Esophagus squamous epithelium (tissue), 5 donors: ENCODE data around the gene ADGRD1. TPM values are rescaled to one million over a fixed set of nuclear protein-coding genes. Genes with fewer than 3 reads are reported as not detected.

ENCODE experiments used
- DNase-seq: peaks from one replicate; lab custom pipeline; 2025; lab: John Stamatoyannopoulos, UW
- H3K27ac ChIP-seq, 4 donors: fragments of 200-600 bp; sonication (generic); one replicate each; pipeline ENCODE4 v1.5.1; 2016 to 2019; ENCODE audit warnings: mild to moderate bottlenecking in 1 of 4
- H3K27me3 ChIP-seq, 4 donors: fragments of 200-600 bp; sonication (generic); 1 replicate in 3 of 4; 2 replicates in 1 of 4; pipeline versions ENCODE4 v1.5.1 to v1.6.0; 2017 to 2021; ENCODE audit warnings: antibody characterized with exemption in 1 of 4
- H3K36me3 ChIP-seq, 3 donors: fragments of 200-600 bp; sonication (generic); one replicate each; pipeline ENCODE4 v1.5.1; 2016 to 2019
- H3K4me1 ChIP-seq, 3 donors: fragments of 200-600 bp; sonication (generic); one replicate each; pipeline ENCODE4 v1.5.1; 2017 to 2019
- H3K4me3 ChIP-seq, 4 donors: fragments of 200-600 bp; sonication (generic); 1 replicate in 3 of 4; 2 replicates in 1 of 4; pipeline ENCODE4 v1.5.1; 2016 to 2019; ENCODE audit warnings: mild to moderate bottlenecking in 2 of 4, moderate library complexity in 1 of 4
- H3K9me3 ChIP-seq, 3 donors: fragments of 200-600 bp; sonication (generic); one replicate each; pipeline ENCODE4 v1.5.1; 2016 to 2019
- CTCF ChIP-seq, 6 experiments: fragments of 450-650 bp in 4 of 6; fragments of 200-600 bp in 2 of 6; sonication (generic) in 2 of 6; IDR thresholded peaks; one replicate each; pipeline ENCODE4 v1.5.1; 2016 to 2019; ENCODE audit warnings: antibody characterized with exemption in 6 of 6, mild to moderate bottlenecking in 4 of 6, moderate library complexity in 4 of 6
- POLR2A ChIP-seq, 4 donors: fragments of 450-650 bp; IDR thresholded peaks; one replicate each; pipeline ENCODE4 v1.6.1; 2017; ENCODE audit warnings: antibody characterized with exemption in 4 of 4, mild to moderate bottlenecking in 4 of 4, moderate library complexity in 3 of 4
- WGBS, 2 donors: methylation state at CpG; one replicate each; pipeline ENCODE4 v1.1.5; 2018; 5-methylcytosine and 5-hydroxymethylcytosine counted together
- intact Hi-C: fragments of 100-400 bp; cut with DNase I; formaldehyde crosslinking; loops from one replicate; pipeline ENCODE4 v1.15.0; 2022
- total RNA-seq, 4 donors: library from RNA; depleted of rRNA; stranded (reverse); fragments of >200 nt; gene quantifications; one replicate each; pipeline ENCODE4 v1.1.0, GENCODE V29; 2016
- donor health status: DM: yes; HTN: yes; CAD: no.

ADGRD1 gene
- total RNA-seq, 4 donors from 2014 or later: 2.2 to 28.2 (median 8.8) TPM

DNA sequence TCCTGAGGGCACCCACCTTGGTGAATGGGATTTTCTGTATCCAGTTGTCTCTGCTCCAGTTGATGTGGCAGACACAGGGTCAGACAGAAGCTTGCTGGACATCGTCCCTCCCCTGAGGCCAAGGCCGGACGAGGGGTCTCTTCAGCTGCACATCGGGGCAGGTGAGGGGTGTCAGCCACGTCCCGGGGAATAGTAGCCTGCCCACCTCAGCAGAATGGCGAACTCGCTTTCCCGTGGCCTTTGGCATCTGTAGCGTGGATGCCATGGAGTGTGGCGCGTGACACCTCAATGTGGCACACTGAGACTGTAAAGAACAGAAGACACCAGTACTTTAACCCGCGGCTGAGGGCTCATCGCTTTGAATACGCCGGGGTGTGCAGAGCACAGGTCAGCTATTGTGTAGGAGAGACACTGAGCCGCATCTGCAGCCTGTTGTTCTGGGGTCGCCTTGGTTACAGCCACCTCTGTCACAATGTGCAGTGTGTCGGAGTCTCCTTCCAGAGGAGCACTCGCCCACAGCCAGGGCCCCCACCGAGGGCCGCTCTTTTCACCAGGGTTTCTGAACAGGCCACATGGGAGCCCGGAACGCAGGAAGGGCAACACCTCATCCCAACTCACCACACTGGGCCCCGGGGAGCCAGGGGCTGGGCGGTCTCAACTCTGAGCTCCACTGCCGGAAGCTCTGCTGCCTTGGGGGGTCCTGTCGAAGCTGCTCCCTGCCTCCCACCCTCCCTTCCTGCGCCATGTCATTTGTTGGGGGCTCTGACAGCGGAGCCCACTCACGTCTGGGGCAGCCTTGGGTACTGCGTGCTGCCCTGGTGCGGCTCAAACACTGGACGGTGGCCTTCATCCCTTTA, 77.0 kb downstream of the ADGRD1 start:
- 89 to 96% methylated on average over 13 to 16 of the region's 35 CpGs for WGBS, 2 donors
- intact Hi-C loops: no loop called here

GRCh38 chr12:131032082-131032750, 78.5 kb downstream of the ADGRD1 start:
- Histone ChIP-seq H3K4me1 (peaks cover 0 to 21% (median 5%) of the 10 kb centered on the region in 3 donors), H3K9me3 (no peaks in the 10 kb centered on the region), H3K27me3 (peaks cover 0 to 60% (median 0%) of the 10 kb centered on the region in 4 donors), H3K36me3 (no peaks in the 10 kb centered on the region), H3K27ac (no peak overlapping the region), H3K4me3 (no peak overlapping the region)
- no peak for DNase-seq
- 77 to 81% methylated on average over 15 to 24 of the region's 28 CpGs for WGBS, 2 donors
- TF ChIP-seq CTCF (IDR thresholded peaks at IDR 0.05) (no peak), POLR2A (IDR thresholded peaks at IDR 0.05) (no peak)
- intact Hi-C loops: no loop called here

More for the DNA sequence above, 77.0 kb downstream of the ADGRD1 start:
- Histone ChIP-seq H3K9me3 (no peaks in the 10 kb centered on the region), H3K36me3 (no peaks in the 10 kb centered on the region), H3K27me3 (peaks cover 0 to 60% (median 0%) of the 10 kb centered on the region in 4 donors), H3K4me3 (no peak overlapping the region), H3K4me1 (peaks cover 0 to 21% (median 5%) of the 10 kb centered on the region in 3 donors), H3K27ac (no peak overlapping the region)
- DNase-seq: no peak
- no peak for TF ChIP-seq CTCF (IDR thresholded peaks at IDR 0.05)
- no peak for TF ChIP-seq POLR2A (IDR thresholded peaks at IDR 0.05)

DNA sequence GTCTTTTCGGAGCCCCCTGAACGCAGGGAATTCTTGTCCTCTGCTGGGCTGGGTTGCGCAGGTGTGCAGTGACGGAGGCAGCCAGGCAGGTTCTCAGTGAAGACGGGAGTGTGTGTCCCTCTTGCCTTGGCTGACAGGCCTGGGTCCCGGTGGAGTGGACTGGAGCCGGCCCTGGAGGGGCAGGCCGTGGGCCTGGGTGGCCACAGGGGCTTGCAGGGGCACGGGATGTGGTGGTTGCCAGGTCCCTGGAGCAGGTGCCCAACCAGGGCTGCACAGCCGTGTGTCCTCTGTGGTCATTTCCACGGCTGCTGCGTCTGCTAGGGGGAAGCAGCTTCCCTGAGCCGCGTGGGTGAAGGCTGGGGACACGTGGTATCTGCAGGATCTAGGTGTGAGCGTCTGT, 79.8 kb downstream of the ADGRD1 start:
- Histone ChIP-seq H3K4me3 (no peak overlapping the region), H3K4me1 (peaks cover 0 to 16% (median 5%) of the 10 kb centered on the region in 3 donors), H3K27me3 (peaks cover 0 to 63% (median 0%) of the 10 kb centered on the region in 4 donors), H3K9me3 (no peaks in the 10 kb centered on the region), H3K36me3 (no peaks in the 10 kb centered on the region), H3K27ac (no peak overlapping the region)
- no peak for DNase-seq
- intact Hi-C loops: no loop called here
- 83 to 89% methylated on average over 1 to 7 of the region's 16 CpGs for WGBS, 2 donors
- TF ChIP-seq CTCF (IDR thresholded peaks at IDR 0.05): no peak
- TF ChIP-seq POLR2A (IDR thresholded peaks at IDR 0.05): no peak

GRCh38 chr12:131033886-131034482, 80.3 kb downstream of the ADGRD1 start:
- H3K9me3 ChIP-seq: no peaks in the 10 kb centered on the region

More at GRCh38 chr12:131033886-131034482, 80.3 kb downstream of the ADGRD1 start:
- WGBS, 2 donors: 83 to 90% methylated on average over 29 to 30 of the region's 30 CpGs
- H3K4me3 ChIP-seq: no peak overlapping the region
- no peaks in the 10 kb centered on the region for H3K36me3 ChIP-seq
- H3K27ac ChIP-seq: no peak overlapping the region
- intact Hi-C loops: no loop called here
- peaks cover 0 to 64% (median 0%) of the 10 kb centered on the region in 4 donors for H3K27me3 ChIP-seq
- TF ChIP-seq POLR2A (IDR thresholded peaks at IDR 0.05) (no peak), CTCF (IDR thresholded peaks at IDR 0.05) (no peak)
- H3K4me1 ChIP-seq: peaks cover 0 to 11% (median 5%) of the 10 kb centered on the region in 3 donors
- DNase-seq: no peak
